HepG2 (cell line): ENCODE data around the gene PTPN2. TPM values are rescaled to one million over a fixed set of nuclear protein-coding genes. Genes with fewer than 3 reads are reported as not detected.
A peak's percentile ranks its signal among the peaks of the same experiment; 100 is the strongest.

Experiments used
- ARNT ChIP-seq: fragments of 450-650 bp; IDR thresholded peaks from 2 replicates; pipeline ENCODE4 v1.6.1; 2017
- BHLHE40 ChIP-seq: IDR thresholded peaks from 2 replicates; pipeline ENCODE4 v1.6.1; 2011; ENCODE audit warnings: low read length, improper control_type of control experiment
- CEBPB ChIP-seq: IDR thresholded peaks from 2 replicates; pipeline ENCODE4 v1.6.1; 2011; ENCODE audit warnings: low read depth, low read length, improper control_type of control experiment, borderline replicate concordance
- CHD2 ChIP-seq: IDR thresholded peaks from 2 replicates; pipeline ENCODE4 v1.6.1; 2011; ENCODE audit warnings: low read depth, low read length, improper control_type of control experiment
- DMAP1 ChIP-seq: IDR thresholded peaks from 2 replicates; pipeline ENCODE4 v1.6.1; 2016
- DR1 ChIP-seq: sonication (generic); formaldehyde crosslinking; IDR thresholded peaks from 2 replicates; pipeline ENCODE4 v1.8.0; 2021; ENCODE audit warnings: mild to moderate bottlenecking, missing genetic modification reagents, inconsistent platforms
- ELF3 ChIP-seq: IDR thresholded peaks from 2 replicates; pipeline ENCODE4 v1.6.1; 2016; ENCODE audit warnings: missing genetic modification reagents, missing compliant biosample characterization
- EP300 ChIP-seq, 3 experiments: sonication (generic) in 1 of 3; formaldehyde crosslinking in 1 of 3; IDR thresholded peaks; 2 replicates each; pipeline versions ENCODE4 v1.5.1 to v1.6.1; 2011 to 2020; ENCODE audit warnings: low read depth in 2 of 3, low read length in 2 of 3, borderline replicate concordance in 1 of 3, improper control_type of control experiment in 1 of 3, mild to moderate bottlenecking in 1 of 3, missing genetic modification reagents in 1 of 3, moderate library complexity in 1 of 3
- ETS1 ChIP-seq: sonication (generic); formaldehyde crosslinking; IDR thresholded peaks from 2 replicates; pipeline ENCODE4 v1.4.0; 2020; ENCODE audit warnings: missing genetic modification reagents
- ETV5 ChIP-seq: IDR thresholded peaks from 2 replicates; pipeline ENCODE4 v1.6.1; 2018; ENCODE audit warnings: missing biosample characterization, missing genetic modification reagents, inconsistent platforms, borderline replicate concordance
- IKZF5 ChIP-seq: IDR thresholded peaks from 2 replicates; pipeline ENCODE4 v1.6.1; 2018; ENCODE audit warnings: missing genetic modification reagents, mild to moderate bottlenecking, missing compliant biosample characterization
- MAX ChIP-seq: IDR thresholded peaks from 2 replicates; pipeline ENCODE4 v1.6.1; 2012; ENCODE audit warnings: inconsistent platforms
- NR1H2 ChIP-seq: sonication (generic); formaldehyde crosslinking; IDR thresholded peaks from 2 replicates; pipeline ENCODE4 v1.8.1; 2022; ENCODE audit warnings: low read depth, missing genetic modification reagents, borderline replicate concordance
- RXRB ChIP-seq: IDR thresholded peaks from 2 replicates; pipeline ENCODE4 v1.6.1; 2016; ENCODE audit warnings: borderline replicate concordance, missing genetic modification reagents, missing compliant biosample characterization
- SATB2 ChIP-seq: sonication (generic); formaldehyde crosslinking; IDR thresholded peaks from 2 replicates; pipeline ENCODE4 v1.5.0; 2020; ENCODE audit warnings: missing genetic modification reagents
- TFE3 ChIP-seq: IDR thresholded peaks from 2 replicates; pipeline ENCODE4 v1.6.1; 2016
- WIZ ChIP-seq: sonication (generic); formaldehyde crosslinking; IDR thresholded peaks from 2 replicates; pipeline ENCODE4 v1.5.1; 2020; ENCODE audit warnings: mild to moderate bottlenecking, missing genetic modification reagents
- ZC3H13 ChIP-seq: sonication (generic); formaldehyde crosslinking; IDR thresholded peaks from 2 replicates; pipeline ENCODE4 v1.8.1; 2023; ENCODE audit warnings: mild to moderate bottlenecking, missing genetic modification reagents, moderate library complexity
- ZNF160 ChIP-seq: sonication (generic); formaldehyde crosslinking; IDR thresholded peaks from 2 replicates; pipeline ENCODE4 v1.8.0; 2022; ENCODE audit warnings: mild to moderate bottlenecking, inconsistent platforms, missing genetic modification reagents
- ZNF205 ChIP-seq: IDR thresholded peaks from 2 replicates; pipeline ENCODE4 v1.6.1; 2018; ENCODE audit warnings: missing biosample characterization, missing genetic modification reagents
- ZNF292 ChIP-seq: sonication (generic); formaldehyde crosslinking; IDR thresholded peaks from 2 replicates; pipeline ENCODE4 v1.8.1; 2022; ENCODE audit warnings: mild to moderate bottlenecking, low read depth, missing genetic modification reagents, borderline replicate concordance
- ZNF317 ChIP-seq: sonication (generic); formaldehyde crosslinking; IDR thresholded peaks from 2 replicates; pipeline ENCODE4 v1.5.0; 2020; ENCODE audit warnings: mild to moderate bottlenecking, missing genetic modification reagents
- ZNF335 ChIP-seq: sonication (generic); formaldehyde crosslinking; IDR thresholded peaks from 2 replicates; pipeline ENCODE4 v1.4.0; 2020; ENCODE audit warnings: missing genetic modification reagents
- ZNF552 ChIP-seq: sonication (generic); formaldehyde crosslinking; IDR thresholded peaks from 2 replicates; pipeline ENCODE4 v1.9.0; 2022; ENCODE audit warnings: missing genetic modification reagents, mild to moderate bottlenecking, borderline replicate concordance
- ZNF556 ChIP-seq: sonication (generic); formaldehyde crosslinking; IDR thresholded peaks from 2 replicates; pipeline ENCODE4 v1.4.0; 2020; ENCODE audit warnings: mild to moderate bottlenecking, missing genetic modification reagents, borderline replicate concordance
- ZNF580 ChIP-seq: IDR thresholded peaks from 2 replicates; pipeline ENCODE4 v1.6.1; 2016; ENCODE audit warnings: low read depth, borderline replicate concordance
- ZNF737 ChIP-seq: sonication (generic); formaldehyde crosslinking; IDR thresholded peaks from 2 replicates; pipeline ENCODE4 v1.5.0; 2020; ENCODE audit warnings: missing genetic modification reagents, mild to moderate bottlenecking, borderline replicate concordance
- ZNF749 ChIP-seq: sonication (generic); formaldehyde crosslinking; IDR thresholded peaks from 2 replicates; pipeline ENCODE4 v1.8.0; 2022; ENCODE audit warnings: mild to moderate bottlenecking, missing genetic modification reagents, moderate library complexity, borderline replicate concordance
- ZNF83 ChIP-seq: sonication (generic); formaldehyde crosslinking; IDR thresholded peaks from 2 replicates; pipeline ENCODE4 v1.4.0; 2020; ENCODE audit warnings: missing genetic modification reagents, mild to moderate bottlenecking, borderline replicate concordance
- polyA plus RNA-seq, 8 experiments: library from polyadenylated mRNA; depleted of rRNA in 3 of 8; stranded (reverse) in 7 of 8; unstranded in 1 of 8; fragments of >200 nt; fragmentation: Illumina TruSeq in 4 of 8; extraction: Trizol in 4 of 8; gene quantifications; 2 replicates each; pipeline versions ENCODE4 v1.2.1 to v1.2.3, GENCODE V29; 2011 to 2016; ENCODE audit warnings: low read depth in 4 of 8, missing spikeins in 1 of 8, mixed read lengths in 1 of 8; ENCODE audit not compliant: insufficient read depth in 1 of 8
- total RNA-seq, 5 experiments: library from RNA; depleted of rRNA; stranded (reverse); fragments of >200 nt; fragmentation: Illumina TruSeq; extraction: Trizol; gene quantifications; 2 replicates each; pipeline ENCODE4 v1.2.3, GENCODE V29; 2016; ENCODE audit warnings: low read depth in 1 of 5

The PTPN2 gene
- total and polyA plus RNA-seq, 2 of the 13 experiments (the other 11 are each of a cell fraction or from before 2014, with no cell fraction given) = 24.9 to 41.5 TPM

GRCh38 chr18:12838178-12838634 lies 45.8 kb downstream of the PTPN2 start (continued):
- no peak for TF ChIP-seq ZNF749
- no peak for TF ChIP-seq WIZ (CRISPR knock-in tag)
- TF ChIP-seq ZNF205 = no peak
- 0 out of 2 replicates have a peak, but pooled peaks have one; percentile 38 for TF ChIP-seq RXRB (CRISPR knock-in tag)
- TF ChIP-seq EP300 (IDR thresholded peaks at IDR 0.05; ENCODE audit: low read depth in 2 of 2, low read length in 2 of 2) = peak; percentile 22 to 69; a peak in 2 of 4 replicates
- TF ChIP-seq EP300 (CRISPR knock-in tag; IDR thresholded peaks at IDR 0.05; ENCODE audit: borderline replicate concordance) = no peak
- TF ChIP-seq DMAP1 (CRISPR knock-in tag) = peak; percentile 65
- peak; percentile 35; the same call in 1 of the 2 replicates for TF ChIP-seq ZNF292 (CRISPR knock-in tag)
- peak; percentile 36; the same call in 1 of the 2 replicates for TF ChIP-seq IKZF5
- no peak for TF ChIP-seq SATB2 (CRISPR knock-in tag)
- no peak for TF ChIP-seq NR1H2 (CRISPR knock-in tag)
- TF ChIP-seq ZNF556 (CRISPR knock-in tag) = no peak
- TF ChIP-seq ZNF160 = no peak
- no peak for TF ChIP-seq ZNF737 (CRISPR knock-in tag)
- TF ChIP-seq ETS1 (CRISPR knock-in tag) = no peak
- peak; percentile 27; the same call in 1 of the 2 replicates for TF ChIP-seq ETV5 (CRISPR knock-in tag)
- no peak for TF ChIP-seq ZNF317 (CRISPR knock-in tag)
- no peak for TF ChIP-seq CHD2
- TF ChIP-seq ZNF335 = 0 out of 2 replicates have a peak, but pooled peaks have one; percentile 43
- peak; percentile 76 for TF ChIP-seq ELF3
- TF ChIP-seq MAX = peak; percentile 62
- TF ChIP-seq ARNT = no peak
- 0 out of 2 replicates have a peak, but pooled peaks have one; percentile 32 for TF ChIP-seq ZNF580 (CRISPR knock-in tag)
- peak; percentile 99 for TF ChIP-seq CEBPB
- no peak for TF ChIP-seq TFE3 (CRISPR knock-in tag)
- no peak for TF ChIP-seq DR1 (CRISPR knock-in tag)
- TF ChIP-seq ZNF552 (CRISPR knock-in tag) = no peak
- no peak for TF ChIP-seq BHLHE40
- no peak for TF ChIP-seq ZNF83
- no peak for TF ChIP-seq ZC3H13
